IMR-90 (cell line): Measurements from ENCODE around the gene NTM. TPM values are rescaled to one million over a fixed set of nuclear protein-coding genes. Genes with fewer than 3 reads are reported as not detected.

Experiments
- ATAC-seq: fragments of 200-7000 bp; cut with Tn5 transposase; 2 replicates; pipeline ENCODE4 v1.9.1; 2020; ENCODE audit warnings: low read depth, mild to moderate bottlenecking, moderate library complexity
- BruUV-seq: library from RNA; stranded (reverse); fragments of 400-500 nt; replicated peaks from 2 replicates; lab custom pipeline; 2021; lab: Mats Ljungman, UMichigan
- CTCF ChIA-PET: fragments of 300-600 bp; formaldehyde crosslinking; extraction: SDS; loops from one replicate; lab custom pipeline; 2021; ENCODE audit warnings: antibody characterized with exemption; lab: Yijun Ruan, JAX
- POLR2A ChIA-PET: fragments of 300-600 bp; sonication (Branson Sonifier 250); formaldehyde crosslinking; loops from one replicate; lab custom pipeline; 2022; ENCODE audit warnings: antibody characterized with exemption; ENCODE audit not compliant: unreplicated experiment; lab: Charles Lee
- DNase-seq: peaks from one replicate; pipeline ENCODE4 v3.0.0; 2013
- H2AFZ ChIP-seq: replicated peaks from 2 replicates; pipeline ENCODE3; 2013; ENCODE audit warnings: low read length, mild to moderate bottlenecking; ENCODE audit not compliant: poor library complexity
- H2AK5ac ChIP-seq: 2 replicates; pipeline ENCODE4 v1.6.1; 2013; ENCODE audit warnings: low read depth, low read length, inconsistent platforms
- H2AK9ac ChIP-seq: replicated peaks from 2 replicates; pipeline ENCODE3; 2013; ENCODE audit warnings: mild to moderate bottlenecking, low read depth, low read length, moderate library complexity; ENCODE audit not compliant: poor library complexity
- H2BK120ac ChIP-seq: 2 replicates; pipeline ENCODE4 v1.6.1; 2013; ENCODE audit warnings: low read depth, low read length, inconsistent platforms
- H2BK15ac ChIP-seq: 3 replicates; pipeline ENCODE4 v1.6.1; 2013; ENCODE audit warnings: low read depth, low read length, inconsistent platforms
- H2BK20ac ChIP-seq: 2 replicates; pipeline ENCODE4 v1.6.1; 2013; ENCODE audit warnings: low read depth, mild to moderate bottlenecking, inconsistent platforms, low read length, moderate library complexity
- H2BK5ac ChIP-seq: 2 replicates; pipeline ENCODE4 v1.6.1; 2013; ENCODE audit warnings: mild to moderate bottlenecking, low read depth, low read length, inconsistent platforms; ENCODE audit not compliant: poor library complexity, severe bottlenecking
- H3K14ac ChIP-seq: replicated peaks from 2 replicates; pipeline ENCODE4 v1.6.1; 2013; ENCODE audit warnings: low read depth, low read length, inconsistent platforms
- H3K18ac ChIP-seq: 2 replicates; pipeline ENCODE4 v1.6.1; 2013; ENCODE audit warnings: low read depth, low read length, control low read depth
- H3K23ac ChIP-seq: 2 replicates; pipeline ENCODE4 v1.6.1; 2013; ENCODE audit warnings: low read depth, low read length, inconsistent platforms
- H3K27ac ChIP-seq: 2 replicates; pipeline ENCODE4 v1.5.1; 2013; ENCODE audit warnings: mild to moderate bottlenecking, control low read depth, low read length; ENCODE audit not compliant: insufficient read depth
- H3K27me3 ChIP-seq: 2 replicates; pipeline ENCODE4 v1.6.1; 2013; ENCODE audit warnings: low read length; ENCODE audit not compliant: control insufficient read depth, insufficient read depth
- H3K36me3 ChIP-seq: 2 replicates; pipeline ENCODE4 v1.6.1; 2013; ENCODE audit warnings: low read length, mixed read lengths; ENCODE audit not compliant: control insufficient read depth, insufficient read depth
- H3K4ac ChIP-seq: 2 replicates; pipeline ENCODE4 v1.6.1; 2013; ENCODE audit warnings: low read depth, low read length, inconsistent platforms
- H3K4me1 ChIP-seq: 2 replicates; pipeline ENCODE4 v1.6.1; 2013; ENCODE audit warnings: low read length, mixed read lengths; ENCODE audit not compliant: control insufficient read depth, insufficient read depth
- H3K4me2 ChIP-seq: 2 replicates; pipeline ENCODE4 v1.6.1; 2013; ENCODE audit warnings: low read depth, mild to moderate bottlenecking, control low read depth, low read length, moderate library complexity
- H3K4me3 ChIP-seq: 2 replicates; pipeline ENCODE4 v1.5.1; 2013; ENCODE audit warnings: low read depth, mild to moderate bottlenecking, control low read depth, low read length, moderate library complexity; ENCODE audit not compliant: insufficient read depth
- H3K56ac ChIP-seq: 2 replicates; pipeline ENCODE4 v1.6.1; 2013; ENCODE audit warnings: low read length, inconsistent platforms; ENCODE audit not compliant: insufficient read depth; ENCODE audit errors: extremely low read depth
- H3K79me1 ChIP-seq, 2 experiments: 2 replicates each; pipeline ENCODE4 v1.6.1; 2013; ENCODE audit warnings: low read length in 2 of 2, inconsistent platforms in 1 of 2, low read depth in 1 of 2
- H3K9ac ChIP-seq: 2 replicates; pipeline ENCODE4 v1.6.1; 2013; ENCODE audit warnings: low read depth, low read length, control low read depth
- H3K9me1 ChIP-seq: 2 replicates; pipeline ENCODE4 v1.6.1; 2013; ENCODE audit warnings: low read length, inconsistent platforms; ENCODE audit not compliant: insufficient read depth
- H3K9me3 ChIP-seq: 2 replicates; pipeline ENCODE4 v1.6.1; 2013; ENCODE audit warnings: low read length; ENCODE audit not compliant: control insufficient read depth, insufficient read depth
- H4K20me1 ChIP-seq: 2 replicates; pipeline ENCODE4 v1.6.1; 2013; ENCODE audit warnings: low read length, inconsistent platforms; ENCODE audit not compliant: insufficient read depth
- H4K5ac ChIP-seq: 2 replicates; pipeline ENCODE4 v1.6.1; 2013; ENCODE audit warnings: mild to moderate bottlenecking, low read depth, low read length, control low read depth
- H4K8ac ChIP-seq, 2 experiments: 2 replicates each; pipeline ENCODE4 v1.6.1; 2013; ENCODE audit warnings: low read depth in 2 of 2, low read length in 2 of 2, control low read depth in 1 of 2, inconsistent platforms in 1 of 2
- H4K91ac ChIP-seq: 2 replicates; pipeline ENCODE4 v1.6.1; 2013; ENCODE audit warnings: low read depth, low read length, inconsistent platforms; ENCODE audit not compliant: insufficient read depth
- BHLHE40 ChIP-seq: fragments of 150-350 bp; IDR thresholded peaks from 2 replicates; pipeline ENCODE4 v1.6.1; 2016; ENCODE audit warnings: mild to moderate bottlenecking, low read depth, low read length
- CEBPB ChIP-seq: IDR thresholded peaks from 2 replicates; pipeline ENCODE4 v1.6.1; 2012; ENCODE audit warnings: low read depth, low read length, improper control_type of control experiment
- CHD1 ChIP-seq: IDR thresholded peaks from 2 replicates; pipeline ENCODE4 v1.6.1; 2012; ENCODE audit warnings: low read depth, low read length, improper control_type of control experiment
- CTCF ChIP-seq: conservative IDR thresholded peaks from 2 replicates; pipeline ENCODE4 v1.5.1; 2012; ENCODE audit warnings: mild to moderate bottlenecking, low read depth, low read length, improper control_type of control experiment
- ELK1 ChIP-seq: fragments of 150-350 bp; IDR thresholded peaks from 2 replicates; pipeline ENCODE4 v1.6.1; 2016; ENCODE audit warnings: low read depth, mild to moderate bottlenecking, low read length, moderate library complexity, borderline replicate concordance
- FOS ChIP-seq: fragments of 150-350 bp; IDR thresholded peaks from 2 replicates; pipeline ENCODE4 v1.6.1; 2016; ENCODE audit warnings: low read depth, low read length
- MAFK ChIP-seq: IDR thresholded peaks from 2 replicates; pipeline ENCODE4 v1.6.1; 2012; ENCODE audit warnings: low read depth, low read length, improper control_type of control experiment
- MAZ ChIP-seq: IDR thresholded peaks from 2 replicates; pipeline ENCODE4 v1.6.1; 2012; ENCODE audit warnings: low read depth, mild to moderate bottlenecking, low read length, improper control_type of control experiment, moderate library complexity, borderline replicate concordance
- MXI1 ChIP-seq: IDR thresholded peaks from 2 replicates; pipeline ENCODE4 v1.6.1; 2012; ENCODE audit warnings: low read depth, mild to moderate bottlenecking, low read length, moderate library complexity, borderline replicate concordance
- NFE2L2 ChIP-seq: fragments of 150-350 bp; IDR thresholded peaks from 2 replicates; pipeline ENCODE4 v1.6.1; 2016; ENCODE audit warnings: low read depth, mild to moderate bottlenecking, low read length
- POLR2A ChIP-seq: IDR thresholded peaks from 2 replicates; pipeline ENCODE4 v1.6.1; 2012; ENCODE audit warnings: mild to moderate bottlenecking, low read depth, low read length
- RAD21 ChIP-seq: IDR thresholded peaks from 2 replicates; pipeline ENCODE4 v1.6.1; 2012; ENCODE audit warnings: low read length, improper control_type of control experiment
- RCOR1 ChIP-seq: IDR thresholded peaks from 2 replicates; pipeline ENCODE4 v1.6.1; 2012; ENCODE audit warnings: mild to moderate bottlenecking, low read length, improper control_type of control experiment; ENCODE audit not compliant: insufficient replicate concordance
- RFX5 ChIP-seq: IDR thresholded peaks from 2 replicates; pipeline ENCODE4 v1.8.0; 2012; ENCODE audit warnings: low read depth, mild to moderate bottlenecking, low read length, moderate library complexity
- SMC3 ChIP-seq: fragments of 150-350 bp; IDR thresholded peaks from 2 replicates; pipeline ENCODE4 v1.6.1; 2016; ENCODE audit warnings: low read depth, mild to moderate bottlenecking, antibody characterized with exemption, low read length, moderate library complexity
- USF2 ChIP-seq: fragments of 150-350 bp; IDR thresholded peaks from 2 replicates; pipeline ENCODE4 v1.6.1; 2017; ENCODE audit warnings: mild to moderate bottlenecking, antibody characterized with exemption, low read length, low read depth
- WGBS, 2 experiments: methylation state at CpG; one replicate each; pipeline versions ENCODE4 v1.1.5 to v1.1.7; 2013; ENCODE audit warnings: missing lambda C conversion rate in 2 of 2; ENCODE audit not compliant: insufficient read length in 1 of 2; ENCODE audit errors: extremely low coverage in 2 of 2; 5-methylcytosine and 5-hydroxymethylcytosine counted together
- dilution Hi-C: fragments of 300-500 bp; cut with HindIII; formaldehyde crosslinking; loops from one replicate; pipeline ENCODE4 v1.14.3; 2018; ENCODE audit warnings: low sequenced_read_pairs; ENCODE audit not compliant: unreplicated experiment
- in situ Hi-C: fragments of 300-500 bp; cut with MboI; formaldehyde crosslinking; loops from 3 replicates; pipeline ENCODE4 v1.14.3; 2019; ENCODE audit warnings: low sequenced_read_pairs, inconsistent platforms, mixed read lengths
- intact Hi-C: fragments of 100-400 bp; cut with micrococcal nuclease; formaldehyde crosslinking; loops from 2 replicates; pipeline ENCODE4 v1.10.0; 2022
- polyA plus RNA-seq, 3 experiments: library from polyadenylated mRNA; depleted of rRNA; stranded (reverse); fragments of >200 nt; gene quantifications; 2 replicates each; pipeline ENCODE4 v1.2.3, GENCODE V29; 2012; ENCODE audit warnings: low replicate concordance in 1 of 3
- total RNA-seq: library from RNA; depleted of rRNA; stranded (reverse); fragments of >200 nt; gene quantifications from 2 replicates; pipeline ENCODE4 v1.2.3, GENCODE V29; 2012

Gene NTM
- total and polyA plus RNA-seq, 2 of the 4 experiments (the other 2 are of a cell fraction) = 19.5 to 25.5 TPM

GRCh38 chr11:131773626-131774025 is 403.2 kb downstream of the NTM start:
- CTCF ChIA-PET = no interaction called here
- Histone ChIP-seq H3K14ac (no peak overlapping the region), H2BK20ac (no peak overlapping the region), H2BK15ac (no peak overlapping the region), H3K9me3 (no peaks in the 10 kb centered on the region), H4K91ac (no peak overlapping the region), H3K18ac (no peak overlapping the region), H3K4me3 (no peak overlapping the region), H3K79me1 (no peaks in the 10 kb centered on the region), H3K27me3 (peaks cover 16% of the 10 kb centered on the region), H3K36me3 (no peaks in the 10 kb centered on the region), H4K20me1 (no peaks in the 10 kb centered on the region), H3K27ac (no peak overlapping the region), H2BK120ac (no peak overlapping the region), H2BK5ac (no peak overlapping the region), H3K9ac (no peak overlapping the region), H4K8ac (no peak overlapping the region), H3K9me1 (no peaks in the 10 kb centered on the region; the same call in 1 of the 2 replicates), H3K4me1 (peaks cover 2% of the 10 kb centered on the region; the same call in 1 of the 2 replicates), H3K4me2 (no peak overlapping the region), H3K56ac (no peak overlapping the region), H2AK5ac (no peak overlapping the region), H3K23ac (no peak overlapping the region), H3K4ac (no peak overlapping the region), H4K5ac (no peak overlapping the region), H2AK9ac (no peak overlapping the region), H2AFZ (no peak overlapping the region)
- no TSS peak for BruUV-seq
- intact Hi-C loops = no loop called here
- 90% methylated on average over 3 of the region's 6 CpGs; no CpG with 5 or more reads in 1 of the 2 experiments for WGBS, 2 experiments
- POLR2A ChIA-PET = no interaction called here
- DNase-seq (peak; percentile 20), ATAC-seq (no peak)
- dilution Hi-C loops = no loop called here
- in situ Hi-C loops = no loop called here
- TF ChIP-seq CEBPB (no peak), USF2 (no peak), CTCF (no peak), RAD21 (no peak), SMC3 (no peak), FOS (no peak), CHD1 (no peak), BHLHE40 (no peak), RFX5 (no peak), NFE2L2 (no peak), MAZ (no peak), MXI1 (no peak), POLR2A (no peak), MAFK (no peak), RCOR1 (no peak), ELK1 (no peak)
